ENCODE measurements around the gene TLN1. TPM values are rescaled to one million over a fixed set of nuclear protein-coding genes. Genes with fewer than 3 reads are reported as not detected.

Gene TLN1
- total and polyA plus RNA-seq, 5 donors from 2014 or later, result 33.7 to 277 (median 35.9) TPM

GRCh38 chr9:35750256-35750531 is 18.2 kb upstream of the TLN1 start:
- H3K36me3 Mint-ChIP-seq, result peaks cover 28% of the 10 kb centered on the region
- no peak for ATAC-seq (ENCODE audit: low read depth in 2 of 2)

GRCh38 chr9:35749515-35750255 is 17.7 kb upstream of the TLN1 start:
- peak; percentile 35 to 71 (median 51) for DNase-seq

More at GRCh38 chr9:35750256-35750531, 18.2 kb upstream of the TLN1 start:
- Mint-ChIP-seq H3K27me3 (no peaks in the 10 kb centered on the region), H3K9me3 (no peaks in the 10 kb centered on the region), H3K27ac (peak overlapping the region; percentile 90 to 97 (median 95)), H3K4me3 (peak overlapping the region; percentile 93 to 99 (median 96)), H3K4me1 (peaks cover 24 to 61% (median 41%) of the 10 kb centered on the region in 4 donors)
- Histone ChIP-seq H3K4me3 (ENCODE audit: low read depth, low read length) (peak overlapping the region; percentile 85), H3K9me3 (ENCODE audit: control insufficient read depth in 2 of 2, low read length in 2 of 2) (no peaks in the 10 kb centered on the region), H3K4me1 (ENCODE audit: control insufficient read depth, insufficient read depth, low read length, poor library complexity, severe bottlenecking) (peaks cover 46% of the 10 kb centered on the region), H3K27ac (ENCODE audit: insufficient read depth, low read length, poor library complexity, severe bottlenecking) (peak overlapping the region; percentile 80), H3K27me3 (ENCODE audit: control insufficient read depth, insufficient read depth, low read length) (no peaks in the 10 kb centered on the region), H3K36me3 (ENCODE audit: control insufficient read depth, insufficient read depth, low read length) (peaks cover 28% of the 10 kb centered on the region)
- no peak for DNase-seq

GRCh38 chr9:35748858-35749514 is 17.0 kb upstream of the TLN1 start, which contains the start of the genes GBA2 and RGP1:
GBA2 (minus strand) TSS chr9:35749228; CDS start chr9:35748704, 524 bp downstream.
RGP1 (plus strand) TSS chr9:35749287; CDS start chr9:35749756, 469 bp downstream.
- ATAC-seq (ENCODE audit: low read depth in 2 of 2), result peak; percentile 68 to 72
- Mint-ChIP-seq H3K4me1 (peaks cover 24 to 65% (median 45%) of the 10 kb centered on the region in 4 donors), H3K27ac (peak within 1 kb of the TSS; percentile 90 to 97 (median 95)), H3K27me3 (no peaks in the 10 kb centered on the region), H3K4me3 (peak within 1 kb of the TSS; percentile 93 to 99 (median 96)), H3K9me3 (no peaks in the 10 kb centered on the region), H3K36me3 (peaks cover 34% of the 10 kb centered on the region)
- H3K4me3 ChIP-seq (ENCODE audit: low read depth, low read length), result peak within 1 kb of the TSS; percentile 87
- H3K27ac ChIP-seq (ENCODE audit: insufficient read depth, low read length, poor library complexity, severe bottlenecking), result peak within 1 kb of the TSS; percentile 80
- peak; percentile 61 to 83 (median 68) for DNase-seq
- H3K4me1 ChIP-seq (ENCODE audit: control insufficient read depth, insufficient read depth, low read length, poor library complexity, severe bottlenecking), result peaks cover 46% of the 10 kb centered on the region
- no peaks in the 10 kb centered on the region for H3K9me3 ChIP-seq (ENCODE audit: control insufficient read depth in 2 of 2, low read length in 2 of 2)
- H3K27me3 ChIP-seq (ENCODE audit: control insufficient read depth, insufficient read depth, low read length), result no peaks in the 10 kb centered on the region
- peaks cover 30% of the 10 kb centered on the region for H3K36me3 ChIP-seq (ENCODE audit: control insufficient read depth, insufficient read depth, low read length)

More at GRCh38 chr9:35749515-35750255, 17.7 kb upstream of the TLN1 start:
- no peaks in the 10 kb centered on the region for H3K27me3 ChIP-seq (ENCODE audit: control insufficient read depth, insufficient read depth, low read length)
- H3K9me3 ChIP-seq (ENCODE audit: control insufficient read depth in 2 of 2, low read length in 2 of 2), result no peaks in the 10 kb centered on the region
- Mint-ChIP-seq H3K9me3 (no peaks in the 10 kb centered on the region), H3K4me3 (peak overlapping the region; percentile 93 to 99 (median 96)), H3K27ac (peak overlapping the region; percentile 90 to 97 (median 95)), H3K36me3 (peaks cover 30% of the 10 kb centered on the region), H3K4me1 (peaks cover 24 to 61% (median 42%) of the 10 kb centered on the region in 4 donors), H3K27me3 (no peaks in the 10 kb centered on the region)
- peak overlapping the region; percentile 85 for H3K4me3 ChIP-seq (ENCODE audit: low read depth, low read length)
- peaks cover 46% of the 10 kb centered on the region for H3K4me1 ChIP-seq (ENCODE audit: control insufficient read depth, insufficient read depth, low read length, poor library complexity, severe bottlenecking)
- H3K36me3 ChIP-seq (ENCODE audit: control insufficient read depth, insufficient read depth, low read length), result peaks cover 28% of the 10 kb centered on the region
- ATAC-seq (ENCODE audit: low read depth in 2 of 2), result peak; percentile 45 to 63
- peak overlapping the region; percentile 80 for H3K27ac ChIP-seq (ENCODE audit: insufficient read depth, low read length, poor library complexity, severe bottlenecking)

- Mint-ChIP-seq H3K36me3 (peaks cover 35% of the 10 kb centered on the region), H3K27me3 (no peaks in the 10 kb centered on the region), H3K4me3 (peak overlapping the region; percentile 92 to 95 (median 93)), H3K9me3 (no peaks in the 10 kb centered on the region), H3K4me1 (peaks cover 24 to 66% (median 47%) of the 10 kb centered on the region in 4 donors), H3K27ac (peak overlapping the region; percentile 66 to 82 (median 80))
- ATAC-seq (ENCODE audit: low read depth in 2 of 2), result no peak
- H3K4me1 ChIP-seq (ENCODE audit: control insufficient read depth, insufficient read depth, low read length, poor library complexity, severe bottlenecking), result peaks cover 46% of the 10 kb centered on the region
- no peaks in the 10 kb centered on the region for H3K9me3 ChIP-seq (ENCODE audit: control insufficient read depth in 2 of 2, low read length in 2 of 2)
- peak overlapping the region; percentile 80 for H3K27ac ChIP-seq (ENCODE audit: insufficient read depth, low read length, poor library complexity, severe bottlenecking)
- peak overlapping the region; percentile 87 for H3K4me3 ChIP-seq (ENCODE audit: low read depth, low read length)
- H3K27me3 ChIP-seq (ENCODE audit: control insufficient read depth, insufficient read depth, low read length), result no peaks in the 10 kb centered on the region
- DNase-seq, result peak in 1 of 3 donors; percentile 42
- H3K36me3 ChIP-seq (ENCODE audit: control insufficient read depth, insufficient read depth, low read length), result peaks cover 30% of the 10 kb centered on the region
Measured at GRCh38 chr9:35748242-35748857, 16.4 kb upstream of the TLN1 start.

GRCh38 chr9:35746583-35746982 is 14.6 kb upstream of the TLN1 start:
- Mint-ChIP-seq H3K27ac (peak overlapping the region in 2 of 3 donors; percentile 66 to 86), H3K4me1 (peaks cover 24 to 64% (median 51%) of the 10 kb centered on the region in 4 donors), H3K9me3 (no peaks in the 10 kb centered on the region), H3K4me3 (peak overlapping the region; percentile 92 to 95 (median 93)), H3K27me3 (no peaks in the 10 kb centered on the region), H3K36me3 (peaks cover 37% of the 10 kb centered on the region)
- DNase-seq (no peak), ATAC-seq (ENCODE audit: low read depth in 2 of 2) (no peak)
- Histone ChIP-seq H3K9me3 (ENCODE audit: control insufficient read depth in 2 of 2, low read length in 2 of 2) (no peaks in the 10 kb centered on the region), H3K4me1 (ENCODE audit: control insufficient read depth, insufficient read depth, low read length, poor library complexity, severe bottlenecking) (peaks cover 46% of the 10 kb centered on the region), H3K27me3 (ENCODE audit: control insufficient read depth, insufficient read depth, low read length) (no peaks in the 10 kb centered on the region), H3K36me3 (ENCODE audit: control insufficient read depth, insufficient read depth, low read length) (peaks cover 31% of the 10 kb centered on the region), H3K4me3 (ENCODE audit: low read depth, low read length) (peak overlapping the region; percentile 87), H3K27ac (ENCODE audit: insufficient read depth, low read length, poor library complexity, severe bottlenecking) (peak overlapping the region; percentile 7)

- Mint-ChIP-seq H3K36me3 (peaks cover 31% of the 10 kb centered on the region), H3K4me3 (peak overlapping the region in 2 of 4 donors; percentile 92 to 93), H3K4me1 (peaks cover 24 to 54% (median 49%) of the 10 kb centered on the region in 4 donors), H3K27ac (peak overlapping the region in 2 of 3 donors; percentile 66 to 87), H3K9me3 (no peaks in the 10 kb centered on the region), H3K27me3 (no peaks in the 10 kb centered on the region)
- Histone ChIP-seq H3K27ac (ENCODE audit: insufficient read depth, low read length, poor library complexity, severe bottlenecking) (peak overlapping the region; percentile 2), H3K4me3 (ENCODE audit: low read depth, low read length) (peak overlapping the region; percentile 53), H3K9me3 (ENCODE audit: control insufficient read depth in 2 of 2, low read length in 2 of 2) (no peaks in the 10 kb centered on the region), H3K4me1 (ENCODE audit: control insufficient read depth, insufficient read depth, low read length, poor library complexity, severe bottlenecking) (peaks cover 43% of the 10 kb centered on the region), H3K36me3 (ENCODE audit: control insufficient read depth, insufficient read depth, low read length) (peaks cover 37% of the 10 kb centered on the region), H3K27me3 (ENCODE audit: control insufficient read depth, insufficient read depth, low read length) (no peaks in the 10 kb centered on the region)
- ATAC-seq (ENCODE audit: low read depth in 2 of 2) (no peak), DNase-seq (no peak)
Measured at GRCh38 chr9:35745569-35745968, 13.6 kb upstream of the TLN1 start.

GRCh38 chr9:35743880-35744518 is 12.0 kb upstream of the TLN1 start:
- no peaks in the 10 kb centered on the region for H3K27me3 ChIP-seq (ENCODE audit: control insufficient read depth, insufficient read depth, low read length)
- no peak overlapping the region for H3K4me3 Mint-ChIP-seq
- H3K36me3 Mint-ChIP-seq, result peaks cover 32% of the 10 kb centered on the region
- H3K27me3 Mint-ChIP-seq, result no peaks in the 10 kb centered on the region
- no peaks in the 10 kb centered on the region for H3K9me3 Mint-ChIP-seq
- DNase-seq, result no peak
- H3K27ac Mint-ChIP-seq, result peak overlapping the region in 2 of 3 donors; percentile 11 to 79
- H3K4me3 ChIP-seq (ENCODE audit: low read depth, low read length), result no peak overlapping the region
- ATAC-seq (ENCODE audit: low read depth in 2 of 2), result no peak
- H3K4me1 Mint-ChIP-seq, result peaks cover 24 to 43% (median 39%) of the 10 kb centered on the region in 4 donors
- H3K9me3 ChIP-seq (ENCODE audit: control insufficient read depth in 2 of 2, low read length in 2 of 2), result no peaks in the 10 kb centered on the region
- H3K36me3 ChIP-seq (ENCODE audit: control insufficient read depth, insufficient read depth, low read length), result peaks cover 52% of the 10 kb centered on the region
- H3K27ac ChIP-seq (ENCODE audit: insufficient read depth, low read length, poor library complexity, severe bottlenecking), result no peak overlapping the region
- peaks cover 32% of the 10 kb centered on the region for H3K4me1 ChIP-seq (ENCODE audit: control insufficient read depth, insufficient read depth, low read length, poor library complexity, severe bottlenecking)

Measured in CD4-positive, CD25-positive, alpha-beta regulatory T cell (primary cell).